CD8-positive, alpha-beta memory T cell (primary cell): ENCODE data around the gene ZDHHC14. TPM values are rescaled to one million over a fixed set of nuclear protein-coding genes. Genes with fewer than 3 reads are reported as not detected.

ENCODE experiments used
- CTCF ChIA-PET: fragments of 350-600 bp; sonication (Branson Sonifier 250); formaldehyde crosslinking; loops from one replicate; lab custom pipeline; 2021; ENCODE audit warnings: antibody characterized with exemption; lab: Charles Lee
- POLR2A ChIA-PET: fragments of 350-600 bp; sonication (Branson Sonifier 250); formaldehyde crosslinking; loops from one replicate; lab custom pipeline; 2021; ENCODE audit warnings: antibody characterized with exemption; lab: Charles Lee
- DNase-seq, 5 donors: peaks; one replicate each; pipeline versions ENCODE4 v3.0.0 to v3.0.0-alpha.2; 2020 to 2022; ENCODE audit warnings: mixed read lengths in 1 of 5
- H3K27ac ChIP-seq: one replicate; pipeline ENCODE4 v1.7.0; 2013; ENCODE audit warnings: low read depth, mild to moderate bottlenecking, low read length, moderate library complexity
- H3K27me3 ChIP-seq: 2 replicates; pipeline ENCODE4 v1.7.0; 2013; ENCODE audit warnings: low read length, mild to moderate bottlenecking; ENCODE audit not compliant: insufficient read depth, poor library complexity, severe bottlenecking
- H3K36me3 ChIP-seq: 2 replicates; pipeline ENCODE4 v1.7.0; 2013; ENCODE audit warnings: mild to moderate bottlenecking, low read length, moderate library complexity; ENCODE audit not compliant: insufficient read depth
- H3K4me1 ChIP-seq: 2 replicates; pipeline ENCODE4 v1.7.0; 2013; ENCODE audit warnings: mild to moderate bottlenecking, low read length, moderate library complexity; ENCODE audit not compliant: insufficient read depth
- H3K4me3 ChIP-seq: 2 replicates; pipeline ENCODE4 v1.7.0; 2013; ENCODE audit warnings: mild to moderate bottlenecking, low read length
- H3K9me3 ChIP-seq: 2 replicates; pipeline ENCODE4 v1.7.0; 2013; ENCODE audit warnings: mild to moderate bottlenecking, low read length
- H3K27ac Mint-ChIP-seq, 8 donors: one replicate each; pipeline ENCODE4 v1.8.0; 2020 to 2021; ENCODE audit warnings: mixed read lengths in 8 of 8, mild to moderate bottlenecking in 6 of 8, inconsistent platforms in 3 of 8, moderate library complexity in 3 of 8
- H3K27me3 Mint-ChIP-seq, 2 donors: one replicate each; pipeline ENCODE4 v1.8.0; 2020 to 2021; ENCODE audit warnings: mixed read lengths in 2 of 2, mild to moderate bottlenecking in 1 of 2, moderate library complexity in 1 of 2
- H3K36me3 Mint-ChIP-seq, 3 donors: one replicate each; pipeline ENCODE4 v1.8.0; 2020 to 2021; ENCODE audit warnings: mixed read lengths in 3 of 3, inconsistent platforms in 1 of 3, mild to moderate bottlenecking in 1 of 3
- H3K4me1 Mint-ChIP-seq, 3 donors: one replicate each; pipeline ENCODE4 v1.8.0; 2020 to 2021; ENCODE audit warnings: mixed read lengths in 3 of 3, inconsistent platforms in 1 of 3, mild to moderate bottlenecking in 1 of 3
- H3K4me3 Mint-ChIP-seq, 7 donors: one replicate each; pipeline ENCODE4 v1.8.0; 2020 to 2021; ENCODE audit warnings: mixed read lengths in 7 of 7, mild to moderate bottlenecking in 6 of 7, moderate library complexity in 4 of 7, inconsistent platforms in 2 of 7
- H3K9me3 Mint-ChIP-seq, 5 donors: one replicate each; pipeline ENCODE4 v1.8.0; 2020 to 2022; ENCODE audit warnings: mixed read lengths in 5 of 5, mild to moderate bottlenecking in 3 of 5, moderate library complexity in 2 of 5, inconsistent platforms in 1 of 5
- polyA plus RNA-seq: library from polyadenylated mRNA; unstranded; fragments of 300-500 nt; fragmentation: Illumina TruSeq; gene quantifications from one replicate; pipeline ENCODE4 v1.2.3, GENCODE V29; 2021
- total RNA-seq, 2 experiments: library from RNA; stranded (reverse); gene quantifications; one replicate each; pipeline ENCODE4 v1.2.3, GENCODE V29; 2021

Gene ZDHHC14
- total and polyA plus RNA-seq, 3 experiments from 2014 or later, result 4.2 to 8.1 (median 6.3) TPM

DNA sequence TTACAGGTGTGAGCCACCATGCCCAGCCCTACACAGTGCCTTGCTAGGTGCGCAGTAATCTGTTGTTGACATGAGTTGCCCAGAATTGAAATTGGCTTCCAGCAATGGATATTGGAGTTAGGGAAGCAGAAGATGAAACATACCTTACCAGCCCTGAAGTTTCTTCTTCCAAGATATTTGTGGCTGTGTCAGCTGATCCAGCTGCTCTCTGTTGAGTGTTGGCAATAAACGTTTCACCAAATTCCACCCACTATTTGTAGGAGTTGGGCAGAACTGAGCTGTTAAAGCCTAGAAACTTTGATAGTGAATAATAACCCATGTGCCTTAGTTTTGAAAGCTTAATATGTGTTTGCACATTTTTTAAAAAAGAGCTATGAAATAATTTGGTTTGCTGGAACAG, 223.8 kb downstream of the ZDHHC14 start:
- DNase-seq, result no peak
- H3K27me3 Mint-ChIP-seq, result no peaks in the 10 kb centered on the region
- Histone ChIP-seq H3K9me3 (no peaks in the 10 kb centered on the region), H3K4me3 (no peak overlapping the region), H3K27ac (no peak overlapping the region), H3K27me3 (no peaks in the 10 kb centered on the region), H3K36me3 (no peaks in the 10 kb centered on the region), H3K4me1 (no peaks in the 10 kb centered on the region)
- ChIA-PET CTCF (interaction anchor here (1.3 kb wide), 1 partner anchor 9 kb away, joined by 3 read pairs; no protein-coding TSS in a partner anchor), POLR2A (no interaction called here)
- H3K9me3 Mint-ChIP-seq, result no peaks in the 10 kb centered on the region
- peaks cover 0 to 3% (median 3%) of the 10 kb centered on the region in 3 donors for H3K4me1 Mint-ChIP-seq
- H3K4me3 Mint-ChIP-seq, result no peak overlapping the region
- no peak overlapping the region for H3K27ac Mint-ChIP-seq
- H3K36me3 Mint-ChIP-seq, result no peaks in the 10 kb centered on the region

GRCh38 chr6:157605484-157605883, 224.5 kb downstream of the ZDHHC14 start:
- H3K27ac Mint-ChIP-seq, result peak overlapping the region in 2 of 8 donors; percentile 24 to 64
- Histone ChIP-seq H3K27ac (no peak overlapping the region), H3K27me3 (no peaks in the 10 kb centered on the region), H3K9me3 (no peaks in the 10 kb centered on the region), H3K4me1 (no peaks in the 10 kb centered on the region), H3K36me3 (no peaks in the 10 kb centered on the region), H3K4me3 (no peak overlapping the region)
- H3K27me3 Mint-ChIP-seq, result peaks cover 0 to 1% of the 10 kb centered on the region in 2 donors
- no peaks in the 10 kb centered on the region for H3K9me3 Mint-ChIP-seq
- H3K36me3 Mint-ChIP-seq, result no peaks in the 10 kb centered on the region
- peak in 1 of 5 donors; percentile 21 for DNase-seq
- CTCF ChIA-PET, result interaction anchor here (1.3 kb wide), 1 partner anchor 9 kb away, joined by 3 read pairs; no protein-coding TSS in a partner anchor
- H3K4me3 Mint-ChIP-seq, result no peak overlapping the region
- POLR2A ChIA-PET, result no interaction called here
- H3K4me1 Mint-ChIP-seq, result peaks cover 0 to 3% (median 3%) of the 10 kb centered on the region in 3 donors

DNA sequence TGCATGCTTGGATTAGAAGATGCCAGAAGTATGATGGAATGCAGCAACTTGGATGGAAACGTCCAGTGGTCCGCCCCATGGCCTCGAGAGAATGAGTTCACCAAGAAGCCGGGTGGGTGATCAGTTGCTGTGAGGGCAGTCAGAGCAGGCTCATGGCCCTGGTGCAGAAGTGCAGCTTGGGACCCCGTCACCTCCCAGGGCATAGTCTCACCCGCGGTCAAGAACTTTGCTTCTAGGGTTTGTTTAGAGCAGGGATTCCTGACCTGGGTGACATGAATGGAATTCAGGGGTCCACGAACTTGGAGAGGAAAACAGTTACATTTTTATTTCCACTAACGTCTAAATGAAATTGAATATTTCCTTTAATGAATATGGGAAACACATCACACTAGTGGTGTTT, 225.5 kb downstream of the ZDHHC14 start:
- Histone ChIP-seq H3K27ac (no peak overlapping the region), H3K4me1 (no peaks in the 10 kb centered on the region), H3K9me3 (no peaks in the 10 kb centered on the region), H3K27me3 (no peaks in the 10 kb centered on the region), H3K36me3 (no peaks in the 10 kb centered on the region), H3K4me3 (no peak overlapping the region)
- ChIA-PET POLR2A (no interaction called here), CTCF (no interaction called here)
- DNase-seq, result peak in 1 of 5 donors; percentile 7
- H3K9me3 Mint-ChIP-seq, result no peaks in the 10 kb centered on the region
- H3K36me3 Mint-ChIP-seq, result no peaks in the 10 kb centered on the region
- no peak overlapping the region for H3K4me3 Mint-ChIP-seq
- H3K27me3 Mint-ChIP-seq, result peaks cover 0 to 1% of the 10 kb centered on the region in 2 donors
- H3K27ac Mint-ChIP-seq, result peak overlapping the region in 1 of 8 donors; percentile 11
- H3K4me1 Mint-ChIP-seq, result peaks cover 0 to 3% (median 3%) of the 10 kb centered on the region in 3 donors

- H3K36me3 ChIP-seq, result no peaks in the 10 kb centered on the region
- Mint-ChIP-seq H3K27ac (peak overlapping the region in 2 of 8 donors; percentile 22 to 42), H3K27me3 (peaks cover 0 to 1% of the 10 kb centered on the region in 2 donors), H3K4me1 (peaks cover 0 to 3% (median 3%) of the 10 kb centered on the region in 3 donors), H3K4me3 (no peak overlapping the region), H3K36me3 (no peaks in the 10 kb centered on the region), H3K9me3 (no peaks in the 10 kb centered on the region)
- POLR2A ChIA-PET, result no interaction called here
- no peaks in the 10 kb centered on the region for H3K9me3 ChIP-seq
- H3K27ac ChIP-seq, result no peak overlapping the region
- CTCF ChIA-PET, result no interaction called here
- no peak for DNase-seq
- H3K27me3 ChIP-seq, result no peaks in the 10 kb centered on the region
- H3K4me1 ChIP-seq, result no peaks in the 10 kb centered on the region
- no peak overlapping the region for H3K4me3 ChIP-seq
Measured at GRCh38 chr6:157607317-157608109, 226.5 kb downstream of the ZDHHC14 start.

DNA sequence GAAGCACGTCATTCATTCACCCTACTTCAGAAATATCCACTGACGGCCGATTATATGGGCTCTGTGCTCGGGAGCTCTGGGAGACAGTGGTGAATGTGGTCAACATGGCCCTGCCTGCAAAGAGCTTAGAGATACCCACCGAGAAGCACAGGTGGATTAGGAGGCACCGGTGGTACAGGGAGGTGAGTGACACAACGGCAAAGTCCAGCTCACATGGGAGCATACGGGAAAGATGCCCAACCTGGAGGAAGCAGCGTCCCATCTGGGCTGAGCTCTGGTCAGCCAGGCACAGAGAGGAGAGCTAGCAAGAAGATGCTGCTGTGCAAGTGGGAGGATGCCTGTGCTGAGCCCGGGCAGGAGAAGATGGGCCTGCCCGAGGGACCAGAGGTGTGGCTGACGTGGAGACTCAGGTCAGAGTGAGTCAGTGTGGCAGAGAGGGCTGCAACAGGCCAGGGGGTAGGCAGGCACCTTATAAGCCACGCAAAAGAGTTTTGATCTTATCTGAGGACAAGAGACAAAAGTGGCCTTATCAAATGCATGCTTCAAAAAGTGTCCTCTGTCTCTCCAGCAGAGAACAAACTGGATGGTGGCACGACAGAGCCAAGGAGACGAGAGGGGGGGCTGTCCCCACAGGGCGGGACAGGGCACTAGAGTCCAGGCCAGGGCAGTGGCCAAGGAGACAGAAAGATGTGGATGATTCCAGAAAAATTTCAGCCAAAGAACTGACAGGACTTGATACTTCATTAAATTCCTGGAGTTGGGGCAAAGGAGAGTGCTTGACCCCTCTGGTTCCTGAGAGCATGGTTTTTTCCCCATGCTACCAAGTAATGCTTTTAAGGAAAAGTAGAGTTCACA, 227.5 kb downstream of the ZDHHC14 start:
- no peak overlapping the region for H3K27ac ChIP-seq
- no peaks in the 10 kb centered on the region for H3K36me3 ChIP-seq
- H3K4me3 Mint-ChIP-seq, result no peak overlapping the region
- no peak overlapping the region for H3K4me3 ChIP-seq
- peaks cover 0 to 1% of the 10 kb centered on the region in 2 donors for H3K27me3 Mint-ChIP-seq
- H3K36me3 Mint-ChIP-seq, result no peaks in the 10 kb centered on the region
- H3K27ac Mint-ChIP-seq, result no peak overlapping the region
- POLR2A ChIA-PET, result no interaction called here
- CTCF ChIA-PET, result no interaction called here
- no peaks in the 10 kb centered on the region for H3K9me3 ChIP-seq
- H3K9me3 Mint-ChIP-seq, result no peaks in the 10 kb centered on the region
- DNase-seq, result peak in 1 of 5 donors; percentile 24
- peaks cover 0 to 3% (median 3%) of the 10 kb centered on the region in 3 donors for H3K4me1 Mint-ChIP-seq
- H3K4me1 ChIP-seq, result no peaks in the 10 kb centered on the region
- H3K27me3 ChIP-seq, result no peaks in the 10 kb centered on the region

DNA sequence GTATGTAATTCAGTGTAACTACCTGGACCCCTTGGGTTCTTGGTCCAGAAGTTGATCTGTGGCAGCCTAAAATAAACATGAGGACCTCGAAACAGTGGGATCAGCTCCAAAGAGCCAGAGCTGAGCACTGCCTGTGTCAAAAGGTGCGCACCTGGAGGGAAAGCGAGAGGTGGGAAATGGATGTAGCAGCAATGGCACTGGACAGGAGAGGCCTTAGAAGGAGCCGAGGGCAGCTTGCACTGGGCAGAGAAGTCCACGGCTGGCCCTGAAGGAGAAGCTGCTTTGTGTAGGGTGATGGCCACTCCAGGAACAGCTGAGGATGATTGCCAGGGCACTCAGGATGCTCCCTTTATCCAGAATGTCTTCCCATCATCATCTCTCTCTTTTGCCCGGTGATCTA, 228.1 kb downstream of the ZDHHC14 start:
- no peaks in the 10 kb centered on the region for H3K27me3 ChIP-seq
- no peaks in the 10 kb centered on the region for H3K36me3 Mint-ChIP-seq
- ChIA-PET CTCF (no interaction called here), POLR2A (no interaction called here)
- H3K36me3 ChIP-seq, result no peaks in the 10 kb centered on the region
- no peak overlapping the region for H3K4me3 ChIP-seq
- no peak overlapping the region for H3K27ac Mint-ChIP-seq
- H3K27me3 Mint-ChIP-seq, result peaks cover 0 to 1% of the 10 kb centered on the region in 2 donors
- no peaks in the 10 kb centered on the region for H3K9me3 Mint-ChIP-seq
- no peak overlapping the region for H3K4me3 Mint-ChIP-seq
- DNase-seq, result peak in 1 of 5 donors; percentile 1
- no peaks in the 10 kb centered on the region for H3K4me1 ChIP-seq
- no peak overlapping the region for H3K27ac ChIP-seq
- peaks cover 0 to 3% (median 3%) of the 10 kb centered on the region in 3 donors for H3K4me1 Mint-ChIP-seq
- H3K9me3 ChIP-seq, result no peaks in the 10 kb centered on the region

- POLR2A ChIA-PET, result no interaction called here
- H3K4me3 ChIP-seq, result no peak overlapping the region
- H3K4me1 ChIP-seq, result no peaks in the 10 kb centered on the region
- no peak overlapping the region for H3K27ac ChIP-seq
- Mint-ChIP-seq H3K4me1 (peaks cover 0 to 3% (median 3%) of the 10 kb centered on the region in 3 donors), H3K27me3 (peaks cover 0 to 1% of the 10 kb centered on the region in 2 donors), H3K27ac (peak overlapping the region in 2 of 8 donors; percentile 29 to 33), H3K36me3 (no peaks in the 10 kb centered on the region), H3K4me3 (no peak overlapping the region), H3K9me3 (no peaks in the 10 kb centered on the region)
- H3K36me3 ChIP-seq, result no peaks in the 10 kb centered on the region
- H3K9me3 ChIP-seq, result no peaks in the 10 kb centered on the region
- H3K27me3 ChIP-seq, result no peaks in the 10 kb centered on the region
- CTCF ChIA-PET, result no interaction called here
- peak in 1 of 5 donors; percentile 14 for DNase-seq
Measured at GRCh38 chr6:157609556-157609955, 228.6 kb downstream of the ZDHHC14 start.
